GM18858 (cell line): ENCODE measurements around the gene TM4SF5.

Source experiments
- ATAC-seq: cut with Tn5 transposase; IDR thresholded peaks from one replicate; pipeline ENCODE4 v1.9.1; 2021; ENCODE audit not compliant: unreplicated experiment

The TM4SF5 gene

GRCh38 chr17:4788807-4789700 lies 17.4 kb downstream of the TM4SF5 start, which contains the start of gene GLTPD2:
GLTPD2 (plus strand) TSS chr17:4788964; CDS start chr17:4789012, 48 bp downstream.
- peak; percentile 3 for ATAC-seq

GRCh38 chr17:4789701-4789950 lies 17.9 kb downstream of the TM4SF5 start:
- ATAC-seq = no peak

GRCh38 chr17:4789951-4790704 lies 18.4 kb downstream of the TM4SF5 start:
- peak; percentile 72 for ATAC-seq

- ATAC-seq = no peak
Observed at GRCh38 chr17:4790705-4791088, 19.0 kb downstream of the TM4SF5 start.

GRCh38 chr17:4795168-4795567 lies 23.5 kb downstream of the TM4SF5 start:
- no peak for ATAC-seq

- no peak for ATAC-seq
Observed at GRCh38 chr17:4796552-4796920, 24.9 kb downstream of the TM4SF5 start.

- ATAC-seq = no peak
Observed at GRCh38 chr17:4800462-4801196, 28.9 kb downstream of the TM4SF5 start.

- no peak for ATAC-seq
Observed at GRCh38 chr17:4802228-4802627, 30.5 kb downstream of the TM4SF5 start, which contains the start of gene C17orf114. C17orf114 (minus strand) TSS chr17:4802328.

- no peak for ATAC-seq
Observed at GRCh38 chr17:4806456-4806776, 34.7 kb downstream of the TM4SF5 start.

- ATAC-seq = peak; percentile 62
Observed at GRCh38 chr17:4806777-4807604, 35.3 kb downstream of the TM4SF5 start, which contains the start of gene PLD2. PLD2 (plus strand) TSS chr17:4807152; CDS start chr17:4807773, 621 bp downstream.

- ATAC-seq = no peak
Observed at GRCh38 chr17:4807605-4808377, 36.1 kb downstream of the TM4SF5 start.

GRCh38 chr17:4808378-4808767 lies 36.7 kb downstream of the TM4SF5 start:
- ATAC-seq = no peak

- ATAC-seq = no peak
Observed at GRCh38 chr17:4810696-4811290, 39.1 kb downstream of the TM4SF5 start.

- no peak for ATAC-seq
Observed at GRCh38 chr17:4811471-4811870, 39.8 kb downstream of the TM4SF5 start.

- ATAC-seq = no peak
Observed at GRCh38 chr17:4812690-4813089, 41.0 kb downstream of the TM4SF5 start.

GRCh38 chr17:4815043-4815675 lies 43.5 kb downstream of the TM4SF5 start:
- no peak for ATAC-seq

GRCh38 chr17:4816826-4817225 lies 45.1 kb downstream of the TM4SF5 start:
- ATAC-seq = no peak

GRCh38 chr17:4818276-4818675 lies 46.6 kb downstream of the TM4SF5 start:
- no peak for ATAC-seq

- no peak for ATAC-seq
Observed at GRCh38 chr17:4822835-4823234, 51.1 kb downstream of the TM4SF5 start.
